Germinal center (tissue), 1 donor: ENCODE data around the gene TRABD2B.
A peak's percentile ranks its signal among the peaks of the same experiment; 100 is the strongest.

ENCODE experiments used
- DNase-seq: peaks from one replicate; pipeline ENCODE4 v3.0.0; 2012; ENCODE audit warnings: mixed read lengths, low spot score

The TRABD2B gene

GRCh38 chr1:47997289-47998200, at the start of gene TRABD2B:
Gene TRABD2B (minus strand): TSS chr1:47997385.
- peak; percentile 83 for DNase-seq

- no peak for DNase-seq
Observed at GRCh38 chr1:48044311-48044710, 47.1 kb upstream of the TRABD2B start.

GRCh38 chr1:48043622-48044021, 46.4 kb upstream of the TRABD2B start:
- DNase-seq = no peak

- DNase-seq = no peak
Observed at GRCh38 chr1:48040154-48040553, 43.0 kb upstream of the TRABD2B start.

DNA sequence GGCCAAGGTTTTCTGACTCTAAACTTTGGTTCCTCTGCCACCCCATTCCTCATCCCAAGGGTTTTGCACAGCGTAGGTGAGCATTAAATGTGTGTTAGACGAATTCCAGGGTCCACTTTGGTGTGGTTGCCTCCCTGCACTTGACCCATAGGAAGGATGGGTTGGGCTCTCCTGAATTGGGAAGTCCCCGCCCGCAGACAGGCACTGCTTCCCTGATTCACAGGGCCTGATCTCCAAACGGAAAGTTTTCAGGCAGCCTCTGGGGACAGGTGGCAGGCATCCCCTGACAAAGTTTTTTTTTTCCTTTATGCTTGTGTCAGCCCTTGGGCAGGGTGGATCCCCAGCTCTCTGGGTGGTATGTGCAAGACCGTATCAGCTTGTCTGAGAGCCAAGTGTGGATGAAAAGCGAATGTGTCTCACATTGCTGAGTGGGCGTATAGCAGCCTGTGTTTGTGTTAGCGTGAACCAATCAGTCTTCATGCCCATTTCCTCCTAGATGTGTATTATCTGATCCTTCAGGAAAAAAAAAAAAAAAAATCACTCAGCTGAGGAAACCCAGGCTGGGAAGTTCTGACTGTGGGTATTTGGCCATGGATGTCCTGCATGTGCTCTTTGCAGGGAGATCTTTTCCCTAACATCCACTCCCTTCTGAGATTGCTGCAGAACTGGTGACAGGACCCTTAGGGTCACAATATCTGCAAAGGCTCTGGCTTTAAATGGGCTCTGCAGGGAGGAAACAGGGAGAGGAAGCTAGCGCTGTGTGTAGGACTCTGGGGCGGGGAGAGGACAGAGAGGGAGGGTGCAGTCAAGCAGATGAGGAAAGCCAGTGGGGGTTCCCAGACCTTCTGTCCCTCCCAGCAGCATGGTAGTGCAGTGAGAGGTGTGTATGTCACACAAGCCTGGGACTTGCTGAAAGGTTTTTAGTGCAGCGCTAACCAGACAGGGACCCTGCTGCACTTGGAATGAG, 42.2 kb upstream of the TRABD2B start:
- no peak for DNase-seq

DNA sequence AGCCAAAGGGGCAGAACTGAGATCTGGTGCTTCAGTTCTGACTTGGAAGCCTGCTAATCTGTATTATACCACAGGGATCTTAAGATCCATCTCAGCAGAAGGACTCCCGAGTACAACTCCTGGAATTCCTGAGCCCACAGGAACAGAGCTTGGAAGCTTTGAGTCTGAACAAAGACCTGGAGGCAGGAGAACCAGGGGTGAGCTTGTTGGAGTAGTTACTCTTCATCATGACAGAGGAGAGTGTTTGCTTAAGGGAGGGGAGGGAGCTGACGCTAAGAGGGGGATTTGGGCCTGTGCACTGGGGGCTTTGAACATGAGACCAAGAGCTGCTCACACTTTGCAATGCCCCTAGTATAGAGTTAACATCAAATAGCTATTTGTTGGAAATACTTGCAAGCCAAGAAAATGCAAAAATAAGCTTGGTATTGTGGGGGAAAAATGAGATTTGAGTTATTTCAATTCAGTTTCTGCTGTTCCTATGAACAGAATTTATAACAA, 41.1 kb upstream of the TRABD2B start:
- no peak for DNase-seq

DNA sequence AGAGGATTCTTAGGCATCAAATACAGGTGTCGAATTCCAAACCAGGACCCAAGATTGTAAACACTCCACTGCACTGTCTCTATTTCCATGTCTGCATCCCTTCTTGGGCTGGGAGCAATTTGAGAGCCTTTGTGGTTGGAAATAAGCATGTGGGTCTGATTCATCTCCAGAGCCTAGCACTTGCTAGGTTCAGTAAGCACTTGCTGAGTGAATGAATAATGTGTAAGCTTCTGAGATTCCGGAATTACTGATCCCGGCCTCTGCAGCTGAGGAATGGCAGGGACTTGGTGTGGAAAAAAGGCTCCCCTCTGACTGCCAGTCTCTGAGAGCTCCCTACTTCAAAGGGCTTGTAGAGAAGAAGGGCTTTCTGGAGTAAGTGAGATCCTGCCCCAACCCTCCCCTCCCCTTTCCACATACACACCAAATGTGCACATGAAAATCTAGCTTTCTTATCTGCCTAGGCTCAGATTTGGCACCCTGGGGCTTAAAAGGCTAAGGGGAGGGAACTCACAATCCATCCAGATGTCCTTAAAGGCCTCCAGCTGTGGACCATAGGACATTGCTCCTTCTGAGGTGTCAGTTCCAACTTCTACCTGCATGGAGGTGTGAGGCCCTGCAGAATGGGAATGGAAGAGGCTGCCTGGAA, 39.6 kb upstream of the TRABD2B start:
- DNase-seq = no peak

- DNase-seq = no peak
Observed at GRCh38 chr1:48035371-48036141, 38.4 kb upstream of the TRABD2B start.

DNA sequence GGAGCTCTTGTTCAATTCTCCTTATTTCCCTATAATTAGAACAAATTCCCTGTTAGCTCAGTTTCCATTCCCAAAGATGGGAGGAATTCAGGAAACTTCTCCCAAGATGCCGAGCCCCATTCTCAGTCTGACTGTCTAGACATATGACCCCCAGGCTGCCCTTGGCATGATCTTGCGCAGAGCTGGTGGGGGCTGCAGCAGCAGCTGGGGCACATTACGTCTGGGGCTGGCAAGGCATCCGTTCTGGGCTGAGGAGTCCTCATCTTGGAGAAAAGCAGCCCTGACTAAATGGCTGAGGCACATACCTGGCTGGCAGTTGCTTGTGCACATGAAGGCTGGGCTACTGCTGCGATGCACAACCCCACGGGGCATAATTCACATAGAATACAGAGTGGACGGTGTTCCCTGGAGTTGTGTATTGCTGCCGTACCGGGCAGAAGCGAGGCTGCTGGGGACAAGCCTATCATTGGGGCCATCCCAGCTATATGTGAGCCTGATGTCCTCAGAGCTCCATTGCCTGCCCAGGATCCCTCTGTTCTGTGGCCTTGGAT, 36.4 kb upstream of the TRABD2B start:
- no peak for DNase-seq

GRCh38 chr1:48031676-48032075, 34.5 kb upstream of the TRABD2B start:
- DNase-seq = no peak

- no peak for DNase-seq
Observed at GRCh38 chr1:48030696-48031365, 33.6 kb upstream of the TRABD2B start.

GRCh38 chr1:48030211-48030610, 33.0 kb upstream of the TRABD2B start:
- DNase-seq = no peak

DNA sequence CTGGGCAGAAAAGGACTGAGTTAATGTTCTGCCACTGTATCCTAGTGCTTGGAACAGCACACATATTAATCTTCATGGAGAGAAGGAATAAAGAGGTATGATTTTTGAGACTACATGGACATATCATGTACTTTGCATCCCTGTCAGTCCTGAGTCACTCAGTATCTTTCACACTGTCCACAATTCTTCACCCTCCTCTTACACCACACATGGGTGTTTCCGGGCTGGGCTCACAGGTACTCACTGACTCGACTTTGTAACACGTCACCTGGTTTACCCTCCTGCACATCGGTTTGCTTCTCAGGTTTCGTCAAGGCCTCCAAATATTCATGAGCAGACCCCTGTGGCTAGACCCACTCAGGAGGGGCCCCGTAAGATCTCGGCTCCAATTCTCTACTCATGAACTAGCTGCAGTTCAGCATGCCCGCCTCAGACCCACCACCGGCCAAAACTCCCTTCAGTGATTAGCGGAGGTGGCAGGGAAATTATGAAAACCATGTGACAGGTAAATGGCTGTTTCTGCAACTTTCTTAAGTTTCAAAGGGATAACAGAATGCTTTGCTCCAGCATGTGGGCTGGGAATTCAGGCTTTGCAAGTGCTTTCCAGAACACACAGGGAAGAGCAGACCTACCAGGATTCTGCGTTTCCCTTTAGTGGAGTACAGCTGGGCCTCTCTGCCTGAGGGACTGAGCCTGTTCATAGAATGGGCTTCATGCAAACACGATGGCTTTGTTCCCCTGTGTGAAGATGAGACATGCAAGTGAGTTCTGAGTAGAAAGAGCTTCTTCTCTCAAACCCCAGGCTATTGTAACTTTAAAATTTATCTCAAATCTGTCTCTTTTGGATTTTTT, 31.3 kb upstream of the TRABD2B start:
- no peak for DNase-seq

DNA sequence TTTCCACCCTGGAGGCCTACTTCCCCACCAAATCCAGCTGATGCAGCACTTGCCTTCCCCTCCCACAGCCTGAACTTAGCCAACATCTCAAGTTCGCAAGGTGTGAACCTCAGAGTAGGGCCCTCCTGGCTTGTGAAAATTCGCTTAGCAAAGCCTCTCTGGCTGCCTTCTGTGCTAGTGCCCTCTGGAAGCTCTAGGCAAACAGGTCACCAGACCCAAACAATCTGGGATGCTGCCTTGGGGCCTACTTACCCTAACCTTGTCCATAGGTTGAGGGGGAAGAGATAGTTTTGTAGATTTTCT, 30.3 kb upstream of the TRABD2B start:
- no peak for DNase-seq

DNA sequence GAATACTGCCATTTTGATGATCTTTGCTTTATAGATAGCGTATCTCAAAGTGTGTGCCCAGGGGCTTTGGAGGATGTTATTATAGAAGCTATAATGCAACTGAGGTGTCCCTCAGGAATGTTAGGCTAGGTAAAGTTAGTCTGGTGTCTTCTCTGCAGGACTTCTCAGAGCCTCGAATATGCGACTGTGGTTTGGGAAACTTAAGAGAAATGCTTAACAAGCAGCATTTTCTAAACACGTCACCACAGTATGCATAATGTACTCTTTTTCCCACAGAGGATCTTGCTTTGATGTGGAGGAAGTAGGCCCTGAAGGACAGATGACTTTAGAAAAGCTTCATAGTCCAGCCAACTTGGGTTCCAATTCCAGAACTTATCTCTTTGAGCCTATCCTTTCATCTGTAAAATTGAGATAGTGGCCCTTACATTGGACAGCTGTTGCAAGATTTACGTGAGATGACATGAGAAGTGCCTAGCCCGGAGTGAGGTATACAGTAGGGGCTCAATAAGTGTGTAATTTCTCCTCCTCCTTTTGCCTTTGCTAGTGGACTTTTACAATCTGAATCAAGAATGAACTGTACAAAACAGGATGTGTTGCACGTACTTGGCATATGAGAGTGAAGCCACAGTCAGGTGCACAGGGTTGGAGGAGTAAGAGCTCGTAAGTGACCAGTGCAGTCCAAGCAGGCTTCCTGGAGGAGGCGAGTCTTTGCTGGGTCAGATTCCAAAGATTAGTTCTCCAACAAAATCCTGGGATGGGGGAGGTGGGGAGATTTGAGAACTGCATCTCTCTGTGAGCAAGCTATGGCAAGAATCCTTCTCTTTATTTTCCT, 29.7 kb upstream of the TRABD2B start:
- DNase-seq = no peak

DNA sequence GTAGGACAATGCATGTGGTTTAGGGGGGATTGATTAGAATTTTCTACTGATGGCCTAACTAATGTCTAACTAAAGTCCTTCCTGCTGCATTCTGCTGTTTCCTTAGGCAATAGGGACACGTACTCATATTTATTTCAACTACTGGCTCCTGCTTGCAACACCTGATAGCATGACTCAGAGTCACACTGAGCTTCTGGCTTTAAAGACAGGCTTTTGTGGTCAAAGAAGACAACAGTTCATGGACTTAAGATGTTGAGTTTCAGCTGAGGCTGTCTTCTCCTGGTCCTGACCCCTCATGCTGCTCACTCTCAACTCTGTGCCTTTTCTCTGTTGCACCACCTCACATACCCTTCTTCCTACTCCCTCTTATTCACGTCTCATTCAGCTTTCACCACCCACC, 29.1 kb upstream of the TRABD2B start:
- DNase-seq = no peak

DNA sequence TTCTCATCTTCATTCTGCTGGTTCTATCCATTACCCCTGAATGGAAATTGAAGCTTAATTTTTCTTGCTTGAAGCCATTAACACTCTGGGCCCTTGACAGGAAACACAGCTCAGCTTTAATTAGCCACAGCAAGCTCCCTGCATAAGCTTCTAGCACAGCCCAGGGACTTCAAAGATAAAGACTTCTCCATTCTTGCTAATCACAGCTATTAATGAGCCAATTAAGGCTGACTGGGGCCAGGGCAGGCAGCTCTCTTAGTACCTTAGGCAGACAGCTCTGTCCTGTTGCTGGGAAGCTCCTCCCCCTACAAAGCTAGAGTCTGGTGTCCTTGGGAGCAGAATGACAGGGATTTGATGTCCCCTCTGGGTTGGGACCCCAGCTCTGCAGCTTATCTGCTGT, 27.9 kb upstream of the TRABD2B start:
- no peak for DNase-seq

DNA sequence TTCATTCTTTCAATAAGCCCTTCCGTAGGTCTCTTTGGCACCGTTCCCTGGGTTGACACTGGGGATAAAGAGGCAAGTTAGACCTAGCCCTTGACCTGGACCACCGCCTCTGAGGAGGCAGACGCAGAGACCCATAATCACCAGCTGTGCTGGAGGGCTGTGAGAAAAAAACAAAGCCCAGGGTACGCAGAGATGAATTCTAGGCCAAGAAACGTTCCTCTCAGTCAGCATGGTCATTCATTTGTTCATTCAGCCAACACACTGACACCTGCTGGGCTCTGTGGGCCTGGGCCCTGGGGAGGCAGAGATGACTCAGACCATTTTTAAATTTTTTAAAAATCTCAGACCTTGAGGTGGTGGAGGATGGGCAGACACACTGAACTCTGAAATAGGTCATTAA, 26.3 kb upstream of the TRABD2B start:
- no peak for DNase-seq

DNA sequence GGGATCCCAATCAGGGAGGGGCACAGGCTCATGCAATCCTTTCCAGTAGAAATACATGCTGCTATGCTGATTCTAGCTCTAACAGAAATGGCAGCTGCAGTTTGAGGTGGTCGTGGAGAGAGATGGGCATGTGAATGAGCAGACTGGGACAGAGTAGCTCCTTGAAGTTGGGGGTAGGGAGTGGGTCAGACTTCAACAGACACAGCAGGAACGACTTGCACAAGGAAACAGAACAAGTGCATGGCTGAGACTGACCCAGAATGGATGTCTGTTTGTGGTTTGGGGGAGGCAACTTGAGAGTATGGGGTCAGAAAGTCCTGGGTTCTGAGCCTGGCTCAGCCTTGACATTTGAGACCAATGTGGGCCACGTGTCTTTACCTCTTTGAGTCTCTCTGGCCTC, 25.1 kb upstream of the TRABD2B start:
- no peak for DNase-seq
